GM21576 (cell line): ENCODE results near the gene CCDC27.

Experiments
- ATAC-seq: cut with Tn5 transposase; IDR thresholded peaks from one replicate; pipeline ENCODE4 v1.9.1; 2021; ENCODE audit warnings: mild to moderate bottlenecking, moderate library complexity; ENCODE audit not compliant: unreplicated experiment

Gene CCDC27

GRCh38 chr1:3752400-3752945, at the start of gene CCDC27:
CCDC27 (plus strand) TSS chr1:3752450; CDS start chr1:3752482, 32 bp downstream.
- ATAC-seq, result no peak

GRCh38 chr1:3702528-3702927, 49.7 kb upstream of the CCDC27 start:
- ATAC-seq, result no peak

- ATAC-seq, result no peak
These were observed 49.1 kb upstream of the CCDC27 start for GRCh38 chr1:3702990-3703728.

GRCh38 chr1:3703786-3704371, 48.4 kb upstream of the CCDC27 start:
- ATAC-seq, result no peak

GRCh38 chr1:3705341-3705950, 46.8 kb upstream of the CCDC27 start:
- no peak for ATAC-seq

GRCh38 chr1:3706651-3707297, 45.5 kb upstream of the CCDC27 start:
- ATAC-seq, result no peak

- no peak for ATAC-seq
These were observed 44.8 kb upstream of the CCDC27 start for GRCh38 chr1:3707298-3707938.

GRCh38 chr1:3707939-3708328, 44.3 kb upstream of the CCDC27 start:
- no peak for ATAC-seq

- no peak for ATAC-seq
These were observed 43.5 kb upstream of the CCDC27 start for GRCh38 chr1:3708791-3709190.

GRCh38 chr1:3710251-3710650, 42.0 kb upstream of the CCDC27 start:
- ATAC-seq, result no peak

GRCh38 chr1:3711381-3711779, 40.9 kb upstream of the CCDC27 start:
- ATAC-seq, result no peak

GRCh38 chr1:3711780-3712451, 40.3 kb upstream of the CCDC27 start:
- no peak for ATAC-seq

- ATAC-seq, result no peak
These were observed 39.4 kb upstream of the CCDC27 start for GRCh38 chr1:3712573-3713535.

GRCh38 chr1:3713840-3714239, 38.4 kb upstream of the CCDC27 start:
- ATAC-seq, result no peak

GRCh38 chr1:3714284-3714741, 37.9 kb upstream of the CCDC27 start:
- ATAC-seq, result no peak

- no peak for ATAC-seq
These were observed 37.4 kb upstream of the CCDC27 start for GRCh38 chr1:3714814-3715213.

GRCh38 chr1:3716351-3716750, 35.9 kb upstream of the CCDC27 start:
- no peak for ATAC-seq

- no peak for ATAC-seq
These were observed 35.1 kb upstream of the CCDC27 start for GRCh38 chr1:3717041-3717714.
